Endothelial cell of umbilical vein (primary cell): ENCODE results near the gene UQCR10. TPM values are rescaled to one million over a fixed set of nuclear protein-coding genes. Genes with fewer than 3 reads are reported as not detected.

Experiments
- BruUV-seq: library from RNA; stranded (reverse); fragments of 400-500 nt; replicated peaks from 2 replicates; lab custom pipeline; 2021; lab: Mats Ljungman, UMichigan
- CTCF ChIA-PET: fragments of 300-600, 350-600 bp; sonication (Branson Sonifier 250); formaldehyde crosslinking; loops from one replicate; lab custom pipeline; 2021; ENCODE audit warnings: antibody characterized with exemption, inconsistent platforms; lab: Charles Lee
- POLR2A ChIA-PET: fragments of 300-600, 350-600 bp; sonication (Branson Sonifier 250); formaldehyde crosslinking; loops from one replicate; lab custom pipeline; 2021; ENCODE audit warnings: antibody characterized with exemption, inconsistent platforms; lab: Charles Lee
- DNase-seq: peaks from one replicate; pipeline ENCODE4 v3.0.0-alpha.2; 2011; ENCODE audit warnings: low read depth, low spot score
- FAIRE-seq: peaks from 2 replicates; lab custom pipeline; 2011; peaks lifted over from hg19 to GRCh38; lab: Jason Lieb, UNC
- H2AFZ ChIP-seq: 2 replicates; pipeline ENCODE4 v1.6.0; 2012; ENCODE audit warnings: low read depth, low read length, control low read depth, inconsistent platforms
- H3K27ac ChIP-seq: 2 replicates; pipeline ENCODE4 v1.5.1; 2011; ENCODE audit warnings: low read depth, mild to moderate bottlenecking, control low read depth, low read length, moderate library complexity; ENCODE audit not compliant: insufficient read depth
- H3K27me3 ChIP-seq, 2 experiments: 2 replicates each; pipeline versions ENCODE4 v1.6.0 to v1.6.1; 2011; ENCODE audit warnings: low read length in 2 of 2, mixed read lengths in 1 of 2; ENCODE audit not compliant: control insufficient read depth in 2 of 2, insufficient read depth in 2 of 2
- H3K36me3 ChIP-seq, 2 experiments: 2 replicates in 1 of 2; 3 replicates in 1 of 2; pipeline ENCODE4 v1.5.1; 2011; ENCODE audit warnings: low read length in 2 of 2, mild to moderate bottlenecking in 1 of 2, moderate library complexity in 1 of 2; ENCODE audit not compliant: control insufficient read depth in 2 of 2, insufficient read depth in 2 of 2; ENCODE audit errors: extremely low read depth in 1 of 2
- H3K4me1 ChIP-seq: 3 replicates; pipeline ENCODE4 v1.5.1; 2011; ENCODE audit warnings: mild to moderate bottlenecking, low read length; ENCODE audit not compliant: control insufficient read depth, insufficient read depth; ENCODE audit errors: extremely low read depth
- H3K4me2 ChIP-seq: 2 replicates; pipeline ENCODE4 v1.6.1; 2011; ENCODE audit warnings: low read length, control low read depth, mixed read lengths; ENCODE audit not compliant: insufficient read depth
- H3K4me3 ChIP-seq, 3 experiments: fragments of 200-600 bp in 1 of 3; sonication (generic), shearing (Covaris generic) in 1 of 3; replicated peaks in 1 of 3; 2 replicates each; pipeline ENCODE4 v1.5.1; 2011 to 2016; ENCODE audit warnings: control low read depth in 3 of 3, low read length in 3 of 3, mild to moderate bottlenecking in 2 of 3, inconsistent platforms in 1 of 3, low read depth in 1 of 3, moderate library complexity in 1 of 3; ENCODE audit not compliant: insufficient read depth in 1 of 3
- H3K79me2 ChIP-seq: 2 replicates; pipeline ENCODE4 v1.6.0; 2012; ENCODE audit warnings: low read length, inconsistent platforms; ENCODE audit not compliant: control insufficient read depth, insufficient read depth
- H3K9ac ChIP-seq: replicated peaks from 2 replicates; pipeline ENCODE3; 2011; ENCODE audit warnings: low read length, control low read depth; ENCODE audit not compliant: insufficient read depth; ENCODE audit errors: extremely low read depth
- H3K9me1 ChIP-seq: replicated peaks from 3 replicates; pipeline ENCODE4 v1.6.0; 2011; ENCODE audit warnings: mild to moderate bottlenecking, low read length; ENCODE audit not compliant: control insufficient read depth, insufficient read depth; ENCODE audit errors: extremely low read depth
- H3K9me3 ChIP-seq: replicated peaks from 2 replicates; pipeline ENCODE4 v1.5.1; 2012; ENCODE audit warnings: low read length, inconsistent platforms; ENCODE audit not compliant: control insufficient read depth, insufficient read depth
- H4K20me1 ChIP-seq: replicated peaks from 2 replicates; pipeline ENCODE3; 2011; ENCODE audit warnings: mild to moderate bottlenecking, low read length; ENCODE audit not compliant: control insufficient read depth, insufficient read depth; ENCODE audit errors: extremely low read depth
- CTCF ChIP-seq, 2 donors: IDR thresholded peaks; 1 replicate in 1 of 2; 2 replicates in 1 of 2; pipeline ENCODE4 v1.5.1; 2011; ENCODE audit warnings: low read length in 2 of 2, mild to moderate bottlenecking in 2 of 2, moderate library complexity in 2 of 2, control low read depth in 1 of 2, inconsistent platforms in 1 of 2, low read depth in 1 of 2; ENCODE audit not compliant: insufficient read depth in 1 of 2; ENCODE audit errors: extremely low read depth in 1 of 2
- EZH2 ChIP-seq: IDR thresholded peaks from 2 replicates; pipeline ENCODE4 v1.6.1; 2012; ENCODE audit warnings: borderline replicate concordance, low read depth, mild to moderate bottlenecking, moderate library complexity, low read length, inconsistent platforms; ENCODE audit not compliant: severe bottlenecking
- FOS ChIP-seq: IDR thresholded peaks from 2 replicates; pipeline ENCODE4 v1.6.1; 2011; ENCODE audit warnings: mild to moderate bottlenecking, low read length, moderate library complexity, borderline replicate concordance; ENCODE audit not compliant: insufficient read depth
- GATA2 ChIP-seq: IDR thresholded peaks from 2 replicates; pipeline ENCODE4 v1.7.0; 2011; ENCODE audit warnings: low read depth, mild to moderate bottlenecking, moderate library complexity, mixed read lengths, low read length; ENCODE audit not compliant: insufficient read length, insufficient read depth
- MAX ChIP-seq: IDR thresholded peaks from 2 replicates; pipeline ENCODE4 v1.6.1; 2011; ENCODE audit not compliant: insufficient read depth, insufficient read length
- MYC ChIP-seq: IDR thresholded peaks from one replicate; pipeline ENCODE4 v1.6.1; 2011; ENCODE audit warnings: mild to moderate bottlenecking, low read depth, low read length
- POLR2A ChIP-seq: IDR thresholded peaks from 2 replicates; pipeline ENCODE4 v1.6.1; 2012; ENCODE audit warnings: low read depth, mild to moderate bottlenecking, control low read depth, low read length
- POLR2AphosphoS5 ChIP-seq: IDR thresholded peaks from 2 replicates; pipeline ENCODE4 v1.6.1; 2012; ENCODE audit warnings: low read depth, mild to moderate bottlenecking, control low read depth, low read length, moderate library complexity; ENCODE audit not compliant: insufficient read depth
- dilution Hi-C: fragments of 300-500 bp; cut with MboI; formaldehyde crosslinking; loops from one replicate; pipeline ENCODE4 v1.15.0; 2019; ENCODE audit warnings: low sequenced_read_pairs; ENCODE audit not compliant: extremely low pct_ligation_motif_present
- intact Hi-C: fragments of 100-400 bp; cut with micrococcal nuclease; formaldehyde crosslinking; loops from one replicate; pipeline ENCODE4 v1.10.0; 2022
- polyA plus RNA-seq, 4 experiments: library from polyadenylated mRNA; depleted of rRNA in 3 of 4; stranded (reverse) in 3 of 4; unstranded in 1 of 4; fragments of >200 nt; gene quantifications; 2 replicates each; pipeline versions ENCODE4 v1.2.1 to v1.2.3, GENCODE V29; 2011 to 2012; ENCODE audit warnings: missing spikeins in 1 of 4
- total RNA-seq: library from RNA; stranded (reverse); gene quantifications from 2 replicates; pipeline ENCODE4 v1.2.3, GENCODE V29; 2021

The UQCR10 gene
- total and polyA plus RNA-seq, 2 donors (not counting 3 experiments of a cell fraction or from before 2014, with no cell fraction given), result 96.6 to 196 TPM

DNA sequence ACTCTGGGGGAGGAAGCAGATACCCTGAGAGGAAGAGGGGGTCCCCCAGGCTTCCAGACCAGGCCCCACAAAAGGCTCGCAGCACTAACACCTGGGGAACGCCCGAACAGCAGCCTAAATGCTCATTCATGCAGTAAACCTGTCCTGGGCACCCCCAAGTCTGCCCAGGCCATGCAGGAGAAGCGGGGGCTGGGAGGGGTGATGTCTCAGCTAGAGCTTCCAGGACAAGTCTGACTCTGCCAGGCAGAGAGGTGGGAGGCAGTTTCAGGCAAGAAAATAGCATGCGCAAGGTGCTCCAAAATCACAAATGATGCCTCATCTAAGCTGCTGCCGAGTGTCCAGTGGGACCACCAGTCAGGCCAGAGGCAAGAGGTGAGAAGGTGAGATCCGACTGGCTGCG, 32.8 kb upstream of the UQCR10 start:
- FAIRE-seq (no peak), DNase-seq (no peak)
- Histone ChIP-seq H3K36me3 (peaks cover 0 to 2% of the 10 kb centered on the region in 2 experiments), H3K9ac (no peak overlapping the region), H3K4me3 (no peak overlapping the region), H3K4me2 (no peak overlapping the region), H3K9me3 (no peaks in the 10 kb centered on the region), H3K27ac (no peak overlapping the region), H3K9me1 (no peaks in the 10 kb centered on the region), H3K4me1 (no peaks in the 10 kb centered on the region), H2AFZ (no peak overlapping the region), H3K79me2 (no peaks in the 10 kb centered on the region), H4K20me1 (no peaks in the 10 kb centered on the region), H3K27me3 (no peaks in the 10 kb centered on the region)
- ChIA-PET CTCF (interaction anchor here (1.3 kb wide), 1 partner anchor 18 kb away, joined by 3 read pairs; no protein-coding TSS in a partner anchor), POLR2A (no interaction called here)
- BruUV-seq, result no TSS peak
- no peak for TF ChIP-seq POLR2A
- no peak for TF ChIP-seq FOS
- no peak for TF ChIP-seq CTCF (IDR thresholded peaks at IDR 0.05; ENCODE audit: extremely low read depth in 1 of 2, insufficient read depth in 1 of 2, low read depth in 1 of 2, low read length in 2 of 2)
- TF ChIP-seq POLR2AphosphoS5, result no peak
- no peak for TF ChIP-seq GATA2
- TF ChIP-seq MYC, result no peak
- no peak for TF ChIP-seq MAX
- no peak for TF ChIP-seq EZH2
- intact Hi-C loops (no loop called here), dilution Hi-C loops (no loop called here)
